Natural killer cell treated with Interleukin-12 subunit alpha and Interleukin-12 subunit beta and Interleukin-15 and Interleukin-18, amount 100 ng/mL, for 72 hours (primary cell): ENCODE results near the gene BRD9. TPM values are rescaled to one million over a fixed set of nuclear protein-coding genes. Genes with fewer than 3 reads are reported as not detected.
"Not testable (repeated sequence)": the region's sequence is repeated elsewhere in the genome, so short reads cannot be mapped to it uniquely, and the experiment has no call there.

ENCODE experiments used
- ATAC-seq, 2 donors: fragments of 150-1000 bp; cut with Tn5 transposase in 1 of 2; sonication (Bioruptor Pico), chemical (Tn5 transposase) in 1 of 2; 2 replicates each; pipeline ENCODE4 v1.10.0; 2021
- DNase-seq: peaks from one replicate; pipeline ENCODE4 v3.0.0; 2022; ENCODE audit warnings: low spot score
- H3K27ac Mint-ChIP-seq, 2 donors: 1 replicate in 1 of 2; 2 replicates in 1 of 2; pipeline ENCODE4 v1.8.0; 2022; ENCODE audit warnings: mixed read lengths in 2 of 2, mild to moderate bottlenecking in 1 of 2, moderate library complexity in 1 of 2
- H3K27me3 Mint-ChIP-seq, 2 donors: 1 replicate in 1 of 2; 2 replicates in 1 of 2; pipeline ENCODE4 v1.8.0; 2022; ENCODE audit warnings: mixed read lengths in 2 of 2
- H3K36me3 Mint-ChIP-seq: one replicate; pipeline ENCODE4 v1.8.0; 2022; ENCODE audit warnings: mixed read lengths
- H3K4me1 Mint-ChIP-seq, 2 donors: 1 replicate in 1 of 2; 2 replicates in 1 of 2; pipeline ENCODE4 v1.8.0; 2022; ENCODE audit warnings: low read depth in 2 of 2, mixed read lengths in 2 of 2, mild to moderate bottlenecking in 1 of 2
- H3K4me3 Mint-ChIP-seq: one replicate; pipeline ENCODE4 v1.8.0; 2022; ENCODE audit warnings: mixed read lengths
- H3K9me3 Mint-ChIP-seq: 2 replicates; pipeline ENCODE4 v1.8.0; 2022; ENCODE audit warnings: mixed read lengths
- total RNA-seq, 2 donors: library from RNA; stranded (reverse); gene quantifications; one replicate each; pipeline ENCODE4 v1.2.3, GENCODE V29; 2022

BRD9 gene
- 100 to 1,000 TPM in 1 of 2 donors, 10 to 100 TPM in 1; 52.7 to 136 TPM for total RNA-seq

DNA sequence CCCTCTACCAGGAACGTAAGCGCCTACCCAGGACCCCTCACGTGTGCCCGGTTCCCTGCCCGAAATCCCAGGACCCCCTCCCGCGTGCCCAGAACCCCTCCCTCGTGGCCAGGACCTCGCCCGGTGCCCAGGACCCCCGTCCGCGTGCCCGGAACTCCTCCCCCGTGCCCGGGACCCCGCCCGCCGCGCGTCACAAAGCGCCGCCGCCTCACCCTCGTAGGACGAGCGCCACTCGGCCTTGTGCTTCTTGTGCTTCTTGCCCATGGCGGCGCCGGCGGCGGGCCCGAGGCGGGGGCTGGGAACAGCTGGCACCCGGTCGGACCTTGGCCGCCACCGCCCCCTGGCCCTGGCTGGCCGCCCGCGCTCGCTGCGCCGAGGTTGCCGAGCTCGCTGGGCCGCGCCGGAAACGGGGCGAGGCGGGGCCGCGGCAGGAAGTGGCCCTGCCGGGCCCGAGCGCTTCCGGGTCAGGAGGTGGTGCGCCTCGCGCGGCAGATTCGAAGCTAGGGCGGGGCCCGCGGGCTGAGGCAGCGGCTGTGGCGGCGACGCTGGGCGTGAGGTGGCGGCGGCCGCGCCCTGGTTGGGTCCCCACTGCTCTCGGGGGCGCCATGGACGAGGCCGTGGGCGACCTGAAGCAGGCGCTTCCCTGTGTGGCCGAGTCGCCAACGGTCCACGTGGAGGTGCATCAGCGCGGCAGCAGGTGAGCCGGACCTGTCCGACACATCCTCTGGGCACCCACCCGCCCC lies at the start of gene BRD9, which contains the start of gene TRIP13:
BRD9 (minus strand) TSS at position 408 of the 743 bp plus-strand sequence; CDS start at position 264, 144 bp downstream.
TRIP13 (plus strand) TSS at position 491 of the 743 bp plus-strand sequence; CDS start at position 606, 115 bp downstream.
- H3K9me3 Mint-ChIP-seq = no peaks in the 10 kb centered on the region
- no peaks in the 10 kb centered on the region for H3K27me3 Mint-ChIP-seq
- DNase-seq (peak; percentile 88), ATAC-seq (peak; percentile 98 to 99)
- peaks cover 6 to 7% of the 10 kb centered on the region in 2 donors for H3K4me1 Mint-ChIP-seq
- peak within 1 kb of the TSS; percentile 83 for H3K4me3 Mint-ChIP-seq
- peak within 1 kb of the TSS; percentile 70 to 73 for H3K27ac Mint-ChIP-seq
- H3K36me3 Mint-ChIP-seq = peaks cover 12% of the 10 kb centered on the region

DNA sequence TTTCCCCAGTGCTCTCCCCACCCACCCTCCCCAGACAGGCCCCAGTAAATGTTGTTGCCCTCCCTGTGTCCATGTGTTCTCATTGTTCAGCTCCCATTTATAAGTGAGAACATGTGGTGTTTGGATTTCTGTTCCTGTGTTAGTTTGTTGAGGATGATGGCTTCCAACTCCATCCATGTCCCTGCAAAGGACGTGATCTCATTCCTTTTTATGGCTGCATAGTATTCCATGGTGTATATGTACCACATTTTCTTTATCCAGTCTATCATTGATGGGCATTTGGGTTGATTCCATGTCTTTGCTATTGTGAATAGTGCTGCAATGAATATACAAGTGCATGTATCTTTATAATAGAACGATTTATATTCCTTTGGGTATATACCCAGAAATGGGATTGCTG lies 48.1 kb upstream of the BRD9 start:
- not testable (repeated sequence) for H3K36me3 Mint-ChIP-seq, H3K9me3 Mint-ChIP-seq, ATAC-seq, DNase-seq, H3K4me1 Mint-ChIP-seq, H3K27ac Mint-ChIP-seq, H3K4me3 Mint-ChIP-seq
- H3K27me3 Mint-ChIP-seq = peaks cover 35 to 41% of the 10 kb centered on the region in 2 donors

DNA sequence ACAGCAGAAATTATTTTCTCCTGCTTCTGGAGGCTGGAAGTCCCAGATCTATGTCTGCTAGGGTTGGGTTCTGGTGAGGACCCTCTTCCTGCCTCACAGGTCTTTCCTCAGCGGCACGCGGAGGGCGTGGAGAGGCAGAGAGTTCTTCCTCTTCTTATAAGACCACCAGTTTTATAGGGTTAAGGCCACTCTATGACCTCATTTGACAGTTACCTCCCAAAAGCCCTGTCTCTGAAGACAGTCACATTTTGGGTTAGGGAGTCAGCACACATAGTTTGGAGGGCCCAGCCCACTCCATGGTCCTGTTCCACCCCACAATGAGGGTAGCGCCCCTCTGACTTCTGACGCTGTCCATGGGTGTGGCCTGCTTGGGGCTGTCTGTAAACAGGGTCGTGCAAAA lies 46.8 kb upstream of the BRD9 start:
- Mint-ChIP-seq H3K27me3 (peaks cover 26 to 31% of the 10 kb centered on the region in 2 donors), H3K27ac (no peak overlapping the region), H3K4me1 (no peaks in the 10 kb centered on the region), H3K36me3 (no peaks in the 10 kb centered on the region), H3K9me3 (no peaks in the 10 kb centered on the region), H3K4me3 (no peak overlapping the region)
- DNase-seq (no peak), ATAC-seq (no peak)

DNA sequence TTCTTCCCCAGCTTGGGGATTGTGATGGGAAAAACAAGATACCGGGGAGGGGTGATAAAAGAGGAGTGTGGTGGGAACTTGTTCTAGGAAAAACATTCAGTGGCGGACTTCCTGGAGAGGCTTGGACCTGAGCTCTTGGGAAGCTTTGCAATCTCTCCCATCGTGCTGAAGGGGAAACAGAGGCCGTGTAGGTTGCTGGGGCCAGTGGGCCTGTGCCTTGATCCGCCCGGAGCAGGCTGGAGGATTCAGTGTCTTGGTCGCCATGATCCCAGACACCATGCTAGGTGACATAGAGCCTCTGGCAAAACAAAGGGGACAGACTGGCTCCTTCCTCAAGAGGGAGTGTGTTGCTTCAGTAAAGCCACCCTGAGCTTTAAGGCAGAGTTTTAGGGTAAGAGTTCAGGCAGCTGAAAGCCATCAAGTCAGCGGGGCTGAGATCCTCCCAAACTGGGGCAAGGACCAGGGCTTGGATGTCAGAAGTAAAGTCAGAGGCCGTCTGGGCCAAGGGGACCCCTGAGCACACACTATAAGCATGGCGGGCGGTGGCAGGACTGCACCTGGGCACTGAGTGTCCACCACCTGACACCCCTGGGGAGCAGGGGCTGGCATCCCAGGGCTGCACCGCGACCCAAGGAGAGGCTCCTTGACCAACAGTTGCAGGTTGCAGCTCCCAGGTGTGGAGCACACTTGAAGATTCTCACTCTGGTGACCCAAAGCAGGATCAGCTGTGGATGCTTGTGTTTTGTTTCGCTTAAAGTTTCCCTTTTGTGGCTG lies 44.7 kb upstream of the BRD9 start:
- DNase-seq (no peak), ATAC-seq (no peak)
- Mint-ChIP-seq H3K27ac (no peak overlapping the region), H3K4me1 (no peaks in the 10 kb centered on the region), H3K36me3 (no peaks in the 10 kb centered on the region), H3K4me3 (no peak overlapping the region), H3K9me3 (no peaks in the 10 kb centered on the region), H3K27me3 (peaks cover 14 to 15% of the 10 kb centered on the region in 2 donors)

DNA sequence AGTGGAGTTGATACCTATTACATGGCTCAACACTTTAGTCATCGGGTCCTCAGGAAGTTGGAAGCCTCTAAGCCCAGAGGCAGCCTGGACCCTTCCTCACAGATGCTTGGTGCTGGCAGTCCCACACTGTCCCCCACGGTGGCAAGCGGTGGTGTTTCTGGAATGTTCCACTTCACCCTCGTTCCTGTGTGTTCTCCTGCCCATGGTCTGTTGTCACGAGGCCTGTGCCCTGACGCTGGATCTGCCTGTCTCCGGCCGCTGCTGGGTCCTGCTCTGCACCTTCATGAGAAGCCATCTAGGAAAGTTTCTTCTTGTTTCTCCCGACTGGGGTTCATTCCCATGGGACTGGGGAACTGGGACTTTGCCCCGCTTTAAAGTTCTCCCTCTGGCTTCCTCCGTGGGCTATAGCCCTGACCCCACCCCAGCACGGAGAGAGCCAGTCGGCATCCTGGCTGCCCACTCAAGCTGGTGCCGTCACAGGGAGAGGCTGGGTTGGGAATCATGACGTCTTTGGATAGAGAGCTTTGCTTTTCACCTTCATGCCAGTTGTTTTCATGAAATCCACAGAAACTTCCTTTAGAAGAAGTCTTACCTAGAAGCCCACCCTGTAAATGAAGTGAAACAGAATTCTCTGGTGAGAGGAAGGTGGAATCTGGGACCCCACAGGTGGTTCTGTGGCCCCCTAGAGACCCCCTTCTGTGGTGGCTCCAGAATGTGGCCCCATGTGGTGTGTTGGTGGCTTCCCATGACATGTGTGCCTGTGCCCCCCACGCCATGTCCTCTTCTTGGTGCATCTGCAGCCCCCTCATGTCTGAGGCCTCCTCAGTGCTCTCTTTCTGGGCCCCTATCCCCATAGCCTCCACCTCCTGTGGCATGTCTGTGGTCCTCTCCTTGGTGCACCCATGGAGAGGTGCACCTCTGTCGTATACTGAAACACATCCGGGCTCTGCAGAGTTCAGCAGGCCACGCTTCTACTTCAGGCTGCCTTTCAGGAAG lies 43.8 kb upstream of the BRD9 start:
- no peaks in the 10 kb centered on the region for H3K36me3 Mint-ChIP-seq
- H3K27me3 Mint-ChIP-seq = peaks cover 8 to 12% of the 10 kb centered on the region in 2 donors
- H3K9me3 Mint-ChIP-seq = no peaks in the 10 kb centered on the region
- H3K4me3 Mint-ChIP-seq = no peak overlapping the region
- no peaks in the 10 kb centered on the region for H3K4me1 Mint-ChIP-seq
- ATAC-seq (peak; percentile 8 to 13), DNase-seq (no peak)
- H3K27ac Mint-ChIP-seq = no peak overlapping the region

DNA sequence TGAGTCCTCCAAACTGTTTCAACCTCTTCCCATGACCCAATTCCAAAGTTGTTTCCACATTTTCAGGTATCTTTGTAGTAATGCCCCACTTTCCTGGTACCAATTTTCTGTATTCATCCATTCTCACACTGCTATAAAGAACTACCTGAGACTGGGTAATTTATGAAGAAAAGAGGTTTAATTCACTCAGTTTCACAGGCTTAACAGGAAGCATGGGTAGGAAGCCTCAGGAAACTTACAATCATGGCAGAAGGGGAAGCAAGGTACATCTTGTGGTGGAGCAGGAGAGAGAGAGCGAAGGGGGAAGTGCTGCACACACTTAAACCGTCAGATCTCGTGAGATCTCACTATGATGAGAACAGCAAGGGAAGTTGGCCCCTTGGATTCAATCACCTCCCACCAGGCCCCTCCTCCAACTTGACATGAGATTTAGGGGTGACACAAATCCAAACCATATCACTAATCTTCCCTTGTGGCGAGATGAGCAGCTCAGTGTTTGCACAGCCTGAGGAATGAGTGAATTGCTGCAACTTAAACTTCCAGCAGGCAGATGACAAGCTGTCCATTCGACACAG lies 43.0 kb upstream of the BRD9 start:
- Mint-ChIP-seq H3K27ac (no peak overlapping the region), H3K4me3 (no peak overlapping the region), H3K9me3 (no peaks in the 10 kb centered on the region), H3K27me3 (peaks cover 0 to 5% of the 10 kb centered on the region in 2 donors), H3K4me1 (no peaks in the 10 kb centered on the region), H3K36me3 (no peaks in the 10 kb centered on the region)
- no peak for DNase-seq
- no peak for ATAC-seq

DNA sequence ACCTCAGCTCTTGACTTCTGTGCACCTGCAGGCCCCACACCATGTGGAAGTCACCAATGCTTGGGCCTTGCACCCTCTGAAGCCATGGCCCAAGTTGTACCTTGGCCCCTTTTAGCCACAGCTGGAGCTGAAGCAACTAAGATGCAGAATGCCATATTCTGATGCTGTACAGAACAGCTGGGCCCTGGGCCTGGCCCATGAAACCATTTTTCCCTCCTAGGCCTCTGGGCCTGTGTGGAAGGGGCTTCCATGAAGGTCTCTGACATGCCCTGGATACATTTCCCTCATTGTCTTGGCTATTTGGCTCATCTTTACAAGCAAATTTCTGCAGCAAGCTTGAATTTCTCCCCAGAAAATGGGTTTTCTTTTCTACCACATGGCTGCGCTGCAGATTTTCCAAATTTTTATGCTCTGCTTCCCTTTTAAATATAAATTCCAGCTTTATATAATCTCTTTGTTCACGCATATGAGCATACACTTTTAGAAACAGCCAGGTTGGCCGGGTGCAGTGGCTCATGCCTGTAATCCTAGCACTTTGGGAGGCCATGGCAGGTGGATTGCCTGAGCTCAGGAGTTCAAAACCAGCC lies 41.9 kb upstream of the BRD9 start:
- H3K4me3 Mint-ChIP-seq, DNase-seq, H3K36me3 Mint-ChIP-seq, H3K27me3 Mint-ChIP-seq, H3K4me1 Mint-ChIP-seq, ATAC-seq, H3K27ac Mint-ChIP-seq, H3K9me3 Mint-ChIP-seq: not testable (repeated sequence)

DNA sequence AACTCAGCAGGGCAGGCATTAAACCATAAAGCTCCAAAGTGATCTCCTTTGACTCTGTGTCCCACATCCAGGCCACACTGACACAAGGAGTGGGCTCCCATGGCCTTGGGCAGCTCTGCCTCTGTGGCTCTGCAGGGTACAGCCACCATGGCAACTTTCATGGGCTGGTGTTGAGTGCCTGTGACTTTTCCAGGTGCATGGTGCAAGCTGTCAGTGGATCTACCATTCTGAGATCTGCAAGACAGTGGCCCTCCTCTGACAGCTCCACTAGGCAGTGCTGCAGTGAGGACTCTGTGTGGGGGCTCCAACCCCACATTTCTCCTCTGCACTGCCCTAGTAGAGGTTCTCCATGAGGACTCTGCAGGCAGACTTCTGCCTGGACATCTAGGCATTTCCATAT lies 41.4 kb upstream of the BRD9 start:
- not testable (repeated sequence) for H3K4me1 Mint-ChIP-seq, DNase-seq, ATAC-seq, H3K9me3 Mint-ChIP-seq, H3K36me3 Mint-ChIP-seq, H3K27me3 Mint-ChIP-seq, H3K4me3 Mint-ChIP-seq, H3K27ac Mint-ChIP-seq

DNA sequence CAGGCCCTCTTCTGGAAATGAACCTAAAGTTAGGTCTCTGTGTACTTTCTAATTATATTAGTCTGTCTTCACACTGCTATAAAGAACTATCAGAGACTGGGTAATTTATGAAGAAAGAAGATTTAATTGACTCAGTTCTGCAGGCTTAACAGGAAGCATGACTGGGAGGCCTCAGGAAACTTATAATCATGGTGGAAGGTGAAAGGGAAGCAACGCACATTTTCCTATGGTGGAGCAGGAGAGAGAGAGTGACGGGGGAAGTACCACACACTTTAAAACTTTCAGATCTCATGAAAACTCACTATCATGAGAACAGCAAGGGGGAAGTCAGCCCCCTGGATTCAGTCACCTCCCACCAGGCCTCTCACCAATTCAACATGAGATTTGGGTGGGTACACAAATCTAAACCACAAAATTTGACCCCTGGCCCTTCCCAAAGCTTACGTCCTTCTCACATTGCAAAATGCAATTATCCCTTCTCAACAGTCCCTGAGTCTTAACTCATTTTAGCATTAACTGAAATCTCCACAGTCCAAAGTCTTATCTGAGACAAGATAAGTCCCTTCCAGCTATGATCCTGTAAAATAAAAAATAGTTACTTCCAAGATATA lies 40.8 kb upstream of the BRD9 start:
- peaks cover under 1 to 6% of the 10 kb centered on the region in 2 donors for H3K27me3 Mint-ChIP-seq
- no peaks in the 10 kb centered on the region for H3K9me3 Mint-ChIP-seq
- no peaks in the 10 kb centered on the region for H3K36me3 Mint-ChIP-seq
- H3K4me3 Mint-ChIP-seq = no peak overlapping the region
- H3K4me1 Mint-ChIP-seq = no peaks in the 10 kb centered on the region
- H3K27ac Mint-ChIP-seq = no peak overlapping the region
- DNase-seq = no peak
- ATAC-seq = no peak

DNA sequence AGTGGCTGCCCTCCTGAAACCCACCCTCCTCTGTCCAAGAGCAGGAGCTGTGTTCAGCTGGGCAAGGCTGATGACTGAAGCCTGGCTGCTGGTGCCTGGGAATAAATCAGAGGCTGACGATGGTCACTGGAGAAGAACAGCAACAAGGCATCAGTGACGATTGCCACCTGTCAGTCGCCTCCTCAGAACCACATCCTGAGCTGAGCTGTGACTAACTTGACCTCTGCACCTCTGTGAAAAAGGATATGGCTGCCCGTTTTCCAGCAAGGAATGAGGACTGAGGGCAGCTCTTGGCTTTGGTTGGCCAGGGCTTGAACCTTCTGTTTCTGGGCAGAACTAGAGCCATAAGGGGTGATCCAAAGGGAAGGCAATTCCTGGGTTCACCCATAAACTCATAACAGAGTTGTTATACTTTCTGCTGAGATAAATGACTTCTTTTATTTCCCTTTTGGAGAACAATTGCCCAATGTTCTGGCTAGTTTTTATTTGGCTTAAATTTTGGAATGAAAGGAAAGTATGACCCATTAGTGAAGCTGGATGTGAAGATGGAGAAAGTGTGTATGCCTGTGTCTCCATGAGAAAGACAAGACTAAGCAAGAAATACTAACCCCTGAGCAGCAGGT lies 40.1 kb upstream of the BRD9 start:
- no peak for ATAC-seq
- Mint-ChIP-seq H3K4me3 (no peak overlapping the region), H3K27me3 (peaks cover 6 to 9% of the 10 kb centered on the region in 2 donors)

DNA sequence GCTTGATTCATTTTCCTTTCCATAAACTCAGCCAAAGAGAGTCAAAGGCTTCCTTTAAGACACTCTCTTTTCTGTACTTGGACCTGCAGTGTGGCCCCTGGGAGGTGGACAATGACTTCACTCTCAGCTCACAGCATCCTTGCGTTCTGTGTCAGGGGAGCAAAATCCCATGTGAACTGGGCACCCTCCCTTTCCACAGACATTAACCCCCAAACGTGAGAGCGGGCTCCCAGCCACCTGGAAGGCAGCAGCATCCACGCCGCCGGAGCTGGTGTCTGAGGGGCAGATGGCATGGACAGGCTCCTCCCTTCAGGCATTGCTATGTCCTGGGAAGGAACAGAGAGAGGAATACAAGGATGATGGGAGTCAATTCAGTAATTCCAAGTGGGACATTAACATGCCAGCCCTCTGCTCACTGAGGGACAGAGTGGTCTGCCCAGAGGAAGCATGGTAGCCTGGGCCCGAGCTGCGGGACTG lies 39.6 kb upstream of the BRD9 start:
- ATAC-seq (no peak), DNase-seq (no peak)
- no peaks in the 10 kb centered on the region for H3K9me3 Mint-ChIP-seq
- H3K27me3 Mint-ChIP-seq = peaks cover 10 to 13% of the 10 kb centered on the region in 2 donors
- H3K4me3 Mint-ChIP-seq = no peak overlapping the region
- no peaks in the 10 kb centered on the region for H3K36me3 Mint-ChIP-seq
- H3K27ac Mint-ChIP-seq = no peak overlapping the region
- H3K4me1 Mint-ChIP-seq = no peaks in the 10 kb centered on the region

More for the DNA sequence above, 40.1 kb upstream of the BRD9 start:
- H3K27ac Mint-ChIP-seq = no peak overlapping the region
- H3K9me3 Mint-ChIP-seq = no peaks in the 10 kb centered on the region
- no peaks in the 10 kb centered on the region for H3K4me1 Mint-ChIP-seq
- DNase-seq = no peak
- H3K36me3 Mint-ChIP-seq = no peaks in the 10 kb centered on the region

DNA sequence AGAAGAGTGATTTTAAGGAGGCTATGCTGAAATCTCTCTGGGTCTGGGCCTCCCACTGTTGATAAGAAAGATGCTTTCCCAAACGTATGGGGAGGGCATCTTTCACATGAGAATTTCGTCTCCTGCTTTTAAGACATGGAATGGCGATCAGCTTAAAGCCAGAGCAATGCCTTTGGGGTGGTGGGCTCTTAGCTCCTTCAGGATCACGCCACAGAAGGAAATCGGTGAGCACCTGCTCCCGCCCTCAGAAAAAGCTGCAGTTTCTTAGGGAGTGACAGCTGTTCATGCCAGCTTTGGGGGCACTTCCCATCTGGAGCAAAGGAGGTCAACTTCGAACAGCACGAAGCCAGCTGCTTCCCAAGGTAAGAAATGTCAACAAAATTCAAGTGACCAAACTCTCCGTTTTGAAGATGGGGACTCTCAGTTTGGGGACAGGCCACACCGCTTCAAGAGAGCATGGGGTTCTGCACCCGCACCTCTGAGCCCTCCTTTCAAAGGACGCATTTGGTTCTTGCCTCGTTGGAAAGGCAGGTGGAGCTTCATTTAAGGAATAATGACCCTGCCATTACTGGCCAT lies 39.1 kb upstream of the BRD9 start:
- no peaks in the 10 kb centered on the region for H3K36me3 Mint-ChIP-seq
- no peak overlapping the region for H3K4me3 Mint-ChIP-seq
- H3K4me1 Mint-ChIP-seq = peaks cover 0 to under 1% of the 10 kb centered on the region in 2 donors
- H3K27me3 Mint-ChIP-seq = peaks cover 10 to 11% of the 10 kb centered on the region in 2 donors
- ATAC-seq (no peak), DNase-seq (no peak)
- H3K27ac Mint-ChIP-seq = no peak overlapping the region
- no peaks in the 10 kb centered on the region for H3K9me3 Mint-ChIP-seq
